ENCODE results near the gene MRPS25. TPM values are rescaled to one million over a fixed set of nuclear protein-coding genes. Genes with fewer than 3 reads are reported as not detected.

Gene MRPS25
- polyA plus RNA-seq, 3 donors, result 23.7 to 60.7 (median 24.6) TPM

DNA sequence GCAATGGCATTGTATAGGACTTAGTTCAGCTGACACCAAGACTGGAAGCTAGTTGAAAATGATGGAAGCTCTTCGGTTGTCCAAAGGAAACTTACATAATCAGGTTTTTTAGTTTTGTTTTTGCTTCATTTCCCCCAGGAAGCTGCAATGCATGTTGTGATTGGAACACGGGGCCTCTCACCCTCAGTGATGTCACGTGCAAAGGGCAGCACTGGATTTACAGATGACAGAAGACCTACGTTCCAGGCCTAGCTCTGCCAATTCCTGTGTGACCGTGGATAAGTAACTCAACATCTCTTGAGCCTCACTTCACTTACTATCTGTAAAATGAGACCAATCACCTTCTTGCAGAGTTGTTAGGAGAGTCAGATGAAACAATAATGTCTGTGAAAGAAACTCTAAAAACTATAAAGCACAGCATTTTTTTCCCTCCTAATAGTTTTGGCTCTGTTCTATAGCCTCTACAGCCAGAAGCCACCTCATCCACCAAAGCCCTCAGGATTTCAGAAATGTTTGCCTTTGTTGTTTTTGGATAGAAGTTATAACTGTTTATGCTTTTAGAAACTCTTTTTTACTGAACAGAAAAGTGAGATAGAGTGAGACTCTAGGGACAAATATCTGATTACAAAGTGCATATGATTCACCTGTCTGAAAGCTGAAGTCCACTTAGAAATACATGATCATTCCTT is 29.2 kb upstream of the MRPS25 start:
- H3K4me1 Mint-ChIP-seq, result peaks cover 14% of the 10 kb centered on the region
- H3K27me3 Mint-ChIP-seq (ENCODE audit: low read depth in 3 of 3), result no peaks in the 10 kb centered on the region
- no peak overlapping the region for H3K9ac ChIP-seq (ENCODE audit: insufficient read depth, low read length, poor library complexity, severe bottlenecking)
- no peak overlapping the region for H3K4me2 ChIP-seq (replicated peaks; ENCODE audit: extremely low read depth, low read length, poor library complexity, severe bottlenecking)
- H3K4me1 ChIP-seq (ENCODE audit: control insufficient read depth in 1 of 2, insufficient read depth in 2 of 2, low read length in 2 of 2), result peaks cover 11 to 13% of the 10 kb centered on the region in 2 donors
- no peak overlapping the region for H3K27ac ChIP-seq (ENCODE audit: low read depth in 1 of 2, low read length in 2 of 2)
- WGBS (ENCODE audit: insufficient coverage), result 43% methylated on average over 3 of the region's 5 CpGs
- H3K36me3 Mint-ChIP-seq, result peaks cover 50 to 57% of the 10 kb centered on the region in 2 donors
- H2AFZ ChIP-seq (ENCODE audit: insufficient read depth, low read depth, low read length, poor library complexity, severe bottlenecking), result no peak overlapping the region
- peaks cover 43 to 74% of the 10 kb centered on the region in 2 donors for H3K36me3 ChIP-seq (replicated peaks in 1 of 2; ENCODE audit: control insufficient read depth in 1 of 2, insufficient read depth in 2 of 2, low read length in 2 of 2)
- H3K27ac Mint-ChIP-seq, result no peak overlapping the region
- H3K79me2 ChIP-seq (ENCODE audit: insufficient read depth, low read length), result peaks cover 30% of the 10 kb centered on the region
- no peak overlapping the region for H3K4me3 ChIP-seq (replicated peaks in 1 of 3; ENCODE audit: low read depth in 2 of 3, low read length in 3 of 3)
- no peak overlapping the region for H3K4me3 Mint-ChIP-seq
- H4K20me1 ChIP-seq (ENCODE audit: insufficient read depth, low read length), result no peaks in the 10 kb centered on the region
- TF ChIP-seq, protein P1, sequence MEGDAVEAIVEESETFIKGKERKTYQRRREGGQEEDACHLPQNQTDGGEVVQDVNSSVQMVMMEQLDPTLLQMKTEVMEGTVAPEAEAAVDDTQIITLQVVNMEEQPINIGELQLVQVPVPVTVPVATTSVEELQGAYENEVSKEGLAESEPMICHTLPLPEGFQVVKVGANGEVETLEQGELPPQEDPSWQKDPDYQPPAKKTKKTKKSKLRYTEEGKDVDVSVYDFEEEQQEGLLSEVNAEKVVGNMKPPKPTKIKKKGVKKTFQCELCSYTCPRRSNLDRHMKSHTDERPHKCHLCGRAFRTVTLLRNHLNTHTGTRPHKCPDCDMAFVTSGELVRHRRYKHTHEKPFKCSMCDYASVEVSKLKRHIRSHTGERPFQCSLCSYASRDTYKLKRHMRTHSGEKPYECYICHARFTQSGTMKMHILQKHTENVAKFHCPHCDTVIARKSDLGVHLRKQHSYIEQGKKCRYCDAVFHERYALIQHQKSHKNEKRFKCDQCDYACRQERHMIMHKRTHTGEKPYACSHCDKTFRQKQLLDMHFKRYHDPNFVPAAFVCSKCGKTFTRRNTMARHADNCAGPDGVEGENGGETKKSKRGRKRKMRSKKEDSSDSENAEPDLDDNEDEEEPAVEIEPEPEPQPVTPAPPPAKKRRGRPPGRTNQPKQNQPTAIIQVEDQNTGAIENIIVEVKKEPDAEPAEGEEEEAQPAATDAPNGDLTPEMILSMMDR (IDR thresholded peaks at IDR 0.05), result no peak
- DNase-seq, result no peak
- no peaks in the 10 kb centered on the region for H3K9me3 Mint-ChIP-seq
- H3K27me3 ChIP-seq (ENCODE audit: control insufficient read depth in 2 of 2, insufficient read depth in 2 of 2, low read length in 2 of 2), result no peaks in the 10 kb centered on the region
- H3K9me3 ChIP-seq (replicated peaks in 1 of 2; ENCODE audit: control insufficient read depth in 1 of 2, insufficient read depth in 1 of 2, low read length in 2 of 2), result no peaks in the 10 kb centered on the region
- intact Hi-C loops (cut with micrococcal nuclease), result loop anchor here in 1 of 2 donors (10.0 kb wide), 1 partner anchor 150 kb away; the partner anchor contains the start of gene NR2C2

DNA sequence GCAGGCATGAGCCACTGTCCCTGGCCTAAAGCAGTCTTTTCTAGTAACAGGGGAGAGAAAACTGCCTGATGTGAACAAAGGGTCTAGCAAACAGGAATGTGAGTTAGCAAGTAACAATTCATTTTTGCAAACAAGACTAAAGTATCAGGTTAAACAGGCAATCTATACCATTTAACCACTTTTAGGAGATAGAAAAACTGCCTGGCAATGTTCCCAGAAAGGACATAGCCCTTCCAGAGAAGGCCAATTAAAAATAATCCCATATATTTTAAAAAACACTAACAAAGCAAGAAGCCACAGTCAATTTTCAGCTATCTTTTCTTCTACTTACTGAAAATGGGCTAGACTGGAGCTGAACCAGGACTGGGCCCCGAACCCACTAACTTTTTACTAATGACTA is 27.6 kb upstream of the MRPS25 start:
- Mint-ChIP-seq H3K4me1 (peaks cover 3% of the 10 kb centered on the region), H3K36me3 (peaks cover 56 to 70% of the 10 kb centered on the region in 2 donors), H3K4me3 (no peak overlapping the region), H3K27me3 (ENCODE audit: low read depth in 3 of 3) (no peaks in the 10 kb centered on the region), H3K9me3 (no peaks in the 10 kb centered on the region), H3K27ac (no peak overlapping the region)
- no peak overlapping the region for H3K27ac ChIP-seq (ENCODE audit: low read depth in 1 of 2, low read length in 2 of 2)
- peaks cover 2 to 3% of the 10 kb centered on the region in 2 donors for H3K4me1 ChIP-seq (ENCODE audit: control insufficient read depth in 1 of 2, insufficient read depth in 2 of 2, low read length in 2 of 2)
- 100% methylated on average over 1 of the region's 1 CpG for WGBS (ENCODE audit: insufficient coverage)
- H3K4me3 ChIP-seq (replicated peaks in 1 of 3; ENCODE audit: low read depth in 2 of 3, low read length in 3 of 3), result no peak overlapping the region
- no peak overlapping the region for H2AFZ ChIP-seq (ENCODE audit: insufficient read depth, low read depth, low read length, poor library complexity, severe bottlenecking)
- H3K4me2 ChIP-seq (replicated peaks; ENCODE audit: extremely low read depth, low read length, poor library complexity, severe bottlenecking), result no peak overlapping the region
- TF ChIP-seq, protein P1 (IDR thresholded peaks at IDR 0.05), result no peak
- H4K20me1 ChIP-seq (ENCODE audit: insufficient read depth, low read length), result no peaks in the 10 kb centered on the region
- intact Hi-C loops (cut with micrococcal nuclease), result loop anchor here in 1 of 2 donors (10.0 kb wide), 1 partner anchor 148 kb away; the partner anchor contains the start of gene NR2C2
- H3K9ac ChIP-seq (ENCODE audit: insufficient read depth, low read length, poor library complexity, severe bottlenecking), result no peak overlapping the region
- H3K36me3 ChIP-seq (replicated peaks in 1 of 2; ENCODE audit: control insufficient read depth in 1 of 2, insufficient read depth in 2 of 2, low read length in 2 of 2), result peaks cover 56 to 89% of the 10 kb centered on the region in 2 donors
- DNase-seq, result no peak
- H3K9me3 ChIP-seq (replicated peaks in 1 of 2; ENCODE audit: control insufficient read depth in 1 of 2, insufficient read depth in 1 of 2, low read length in 2 of 2), result no peaks in the 10 kb centered on the region
- peaks cover 18% of the 10 kb centered on the region for H3K79me2 ChIP-seq (ENCODE audit: insufficient read depth, low read length)
- no peaks in the 10 kb centered on the region for H3K27me3 ChIP-seq (ENCODE audit: control insufficient read depth in 2 of 2, insufficient read depth in 2 of 2, low read length in 2 of 2)

Measured in CD14-positive monocyte (primary cell).